ENCODE measurements around the gene ZNF804B.

- TF ChIP-seq POLR2AphosphoS5 (IDR thresholded peaks at IDR 0.05; ENCODE audit: low read depth) (no peak), SPI1 (IDR thresholded peaks at IDR 0.05; ENCODE audit: borderline replicate concordance, low read depth) (no peak)
- TF ChIP-seq, protein P1, sequence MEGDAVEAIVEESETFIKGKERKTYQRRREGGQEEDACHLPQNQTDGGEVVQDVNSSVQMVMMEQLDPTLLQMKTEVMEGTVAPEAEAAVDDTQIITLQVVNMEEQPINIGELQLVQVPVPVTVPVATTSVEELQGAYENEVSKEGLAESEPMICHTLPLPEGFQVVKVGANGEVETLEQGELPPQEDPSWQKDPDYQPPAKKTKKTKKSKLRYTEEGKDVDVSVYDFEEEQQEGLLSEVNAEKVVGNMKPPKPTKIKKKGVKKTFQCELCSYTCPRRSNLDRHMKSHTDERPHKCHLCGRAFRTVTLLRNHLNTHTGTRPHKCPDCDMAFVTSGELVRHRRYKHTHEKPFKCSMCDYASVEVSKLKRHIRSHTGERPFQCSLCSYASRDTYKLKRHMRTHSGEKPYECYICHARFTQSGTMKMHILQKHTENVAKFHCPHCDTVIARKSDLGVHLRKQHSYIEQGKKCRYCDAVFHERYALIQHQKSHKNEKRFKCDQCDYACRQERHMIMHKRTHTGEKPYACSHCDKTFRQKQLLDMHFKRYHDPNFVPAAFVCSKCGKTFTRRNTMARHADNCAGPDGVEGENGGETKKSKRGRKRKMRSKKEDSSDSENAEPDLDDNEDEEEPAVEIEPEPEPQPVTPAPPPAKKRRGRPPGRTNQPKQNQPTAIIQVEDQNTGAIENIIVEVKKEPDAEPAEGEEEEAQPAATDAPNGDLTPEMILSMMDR (IDR thresholded peaks at IDR 0.05; ENCODE audit: insufficient read depth, low read length): no peak
Observed at GRCh38 chr7:88867158-88867557, 107.7 kb downstream of the ZNF804B start.
